SK-N-SH treated with all-trans-retinoic acid at 6 μM for 48 hours (cell line): ENCODE results near the gene NPAS1.

ENCODE experiments used
- SNAI2 ChIP-seq: fragments of 250-450 bp; sonication (Bioruptor Pico); IDR thresholded peaks from 2 replicates; pipeline ENCODE4 v1.5.0; 2020; ENCODE audit warnings: mild to moderate bottlenecking, moderate library complexity
- TOX ChIP-seq: fragments of 250-450 bp; sonication (Bioruptor Pico); IDR thresholded peaks from 2 replicates; pipeline ENCODE4 v1.8.0; 2021; ENCODE audit warnings: mild to moderate bottlenecking, moderate library complexity, borderline replicate concordance
- ZNF70 ChIP-seq: fragments of 450-650 bp; formaldehyde crosslinking; IDR thresholded peaks from 2 replicates; pipeline ENCODE4 v1.5.0; 2020; ENCODE audit warnings: mild to moderate bottlenecking, moderate library complexity
- TF ChIP-seq, protein P1 (sequence below): fragments of 250-450 bp; sonication (Bioruptor Pico); IDR thresholded peaks from 2 replicates; pipeline ENCODE4 v1.8.0; 2021; ENCODE audit warnings: low read depth, mild to moderate bottlenecking, moderate library complexity, borderline replicate concordance
- TF ChIP-seq, protein P2 (sequence below): fragments of 250-450 bp; sonication (Bioruptor Pico); IDR thresholded peaks from 2 replicates; pipeline ENCODE4 v1.5.0; 2020; ENCODE audit warnings: mild to moderate bottlenecking, moderate library complexity

DNA sequence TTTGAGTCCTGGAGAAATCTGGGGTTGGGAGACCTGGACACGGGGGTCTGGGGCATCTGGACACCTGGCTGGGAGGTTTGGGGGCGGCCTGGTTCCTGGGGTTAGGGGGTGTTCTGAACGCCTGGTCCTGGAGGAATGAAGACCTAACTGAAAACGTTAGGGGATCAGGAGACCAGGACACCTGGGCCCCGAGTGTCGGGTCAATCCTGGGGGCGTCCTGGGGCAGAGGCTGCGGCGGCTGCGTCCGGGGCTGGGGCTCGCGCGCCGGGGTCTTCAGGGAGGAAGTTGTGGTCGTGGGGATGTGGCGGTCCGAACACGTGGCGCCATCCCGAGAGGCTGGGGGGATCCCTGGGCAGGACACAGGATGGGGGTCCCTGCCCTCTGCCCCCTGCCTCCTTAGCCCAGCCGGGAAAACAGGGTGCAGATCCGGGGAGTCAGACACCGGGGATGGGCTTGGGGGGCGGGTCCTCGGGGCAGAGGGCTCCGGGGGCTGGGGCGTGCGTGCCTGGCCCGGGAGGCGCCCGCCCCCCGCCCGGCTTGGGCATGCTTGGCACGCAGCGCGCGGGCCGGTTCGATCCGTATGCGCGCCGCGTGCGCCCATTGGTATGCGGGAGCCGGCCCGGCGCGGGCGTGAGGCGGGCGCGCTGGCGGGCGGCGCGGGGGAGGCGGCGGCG, 632 bp downstream of the NPAS1 start:
- no peak for TF ChIP-seq SNAI2 (CRISPR knock-in tag)
- no peak for TF ChIP-seq ZNF70 (CRISPR knock-in tag)
- TF ChIP-seq, protein P1, sequence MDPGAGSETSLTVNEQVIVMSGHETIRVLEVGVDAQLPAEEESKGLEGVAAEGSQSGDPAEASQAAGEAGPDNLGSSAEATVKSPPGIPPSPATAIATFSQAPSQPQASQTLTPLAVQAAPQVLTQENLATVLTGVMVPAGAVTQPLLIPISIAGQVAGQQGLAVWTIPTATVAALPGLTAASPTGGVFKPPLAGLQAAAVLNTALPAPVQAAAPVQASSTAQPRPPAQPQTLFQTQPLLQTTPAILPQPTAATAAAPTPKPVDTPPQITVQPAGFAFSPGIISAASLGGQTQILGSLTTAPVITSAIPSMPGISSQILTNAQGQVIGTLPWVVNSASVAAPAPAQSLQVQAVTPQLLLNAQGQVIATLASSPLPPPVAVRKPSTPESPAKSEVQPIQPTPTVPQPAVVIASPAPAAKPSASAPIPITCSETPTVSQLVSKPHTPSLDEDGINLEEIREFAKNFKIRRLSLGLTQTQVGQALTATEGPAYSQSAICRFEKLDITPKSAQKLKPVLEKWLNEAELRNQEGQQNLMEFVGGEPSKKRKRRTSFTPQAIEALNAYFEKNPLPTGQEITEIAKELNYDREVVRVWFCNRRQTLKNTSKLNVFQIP (CRISPR knock-in tag) = no peak
- TF ChIP-seq, protein P2, sequence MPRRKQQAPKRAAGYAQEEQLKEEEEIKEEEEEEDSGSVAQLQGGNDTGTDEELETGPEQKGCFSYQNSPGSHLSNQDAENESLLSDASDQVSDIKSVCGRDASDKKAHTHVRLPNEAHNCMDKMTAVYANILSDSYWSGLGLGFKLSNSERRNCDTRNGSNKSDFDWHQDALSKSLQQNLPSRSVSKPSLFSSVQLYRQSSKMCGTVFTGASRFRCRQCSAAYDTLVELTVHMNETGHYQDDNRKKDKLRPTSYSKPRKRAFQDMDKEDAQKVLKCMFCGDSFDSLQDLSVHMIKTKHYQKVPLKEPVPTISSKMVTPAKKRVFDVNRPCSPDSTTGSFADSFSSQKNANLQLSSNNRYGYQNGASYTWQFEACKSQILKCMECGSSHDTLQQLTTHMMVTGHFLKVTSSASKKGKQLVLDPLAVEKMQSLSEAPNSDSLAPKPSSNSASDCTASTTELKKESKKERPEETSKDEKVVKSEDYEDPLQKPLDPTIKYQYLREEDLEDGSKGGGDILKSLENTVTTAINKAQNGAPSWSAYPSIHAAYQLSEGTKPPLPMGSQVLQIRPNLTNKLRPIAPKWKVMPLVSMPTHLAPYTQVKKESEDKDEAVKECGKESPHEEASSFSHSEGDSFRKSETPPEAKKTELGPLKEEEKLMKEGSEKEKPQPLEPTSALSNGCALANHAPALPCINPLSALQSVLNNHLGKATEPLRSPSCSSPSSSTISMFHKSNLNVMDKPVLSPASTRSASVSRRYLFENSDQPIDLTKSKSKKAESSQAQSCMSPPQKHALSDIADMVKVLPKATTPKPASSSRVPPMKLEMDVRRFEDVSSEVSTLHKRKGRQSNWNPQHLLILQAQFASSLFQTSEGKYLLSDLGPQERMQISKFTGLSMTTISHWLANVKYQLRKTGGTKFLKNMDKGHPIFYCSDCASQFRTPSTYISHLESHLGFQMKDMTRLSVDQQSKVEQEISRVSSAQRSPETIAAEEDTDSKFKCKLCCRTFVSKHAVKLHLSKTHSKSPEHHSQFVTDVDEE = no peak
- TF ChIP-seq TOX (CRISPR knock-in tag) = no peak
